ENCODE data around the gene TTC9.

Gene TTC9

GRCh38 chr14:70697701-70698100 is 56.0 kb downstream of the TTC9 start:
- Histone ChIP-seq H3K4me3 (ENCODE audit: insufficient read depth, low read length, poor library complexity, severe bottlenecking) (no peak overlapping the region), H3K27me3 (ENCODE audit: low read length) (no peaks in the 10 kb centered on the region), H3K9ac (ENCODE audit: low read length) (no peak overlapping the region), H3K9me2 (replicated peaks; ENCODE audit: insufficient read depth, low read length) (no peaks in the 10 kb centered on the region), H3K27ac (ENCODE audit: low read depth, low read length) (no peak overlapping the region), H4K20me1 (ENCODE audit: low read depth, low read length) (no peaks in the 10 kb centered on the region), H3F3A (ENCODE audit: insufficient read depth) (no peaks in the 10 kb centered on the region), H3K79me2 (ENCODE audit: insufficient read depth, low read length) (no peaks in the 10 kb centered on the region), H3K36me3 (ENCODE audit: low read length) (no peaks in the 10 kb centered on the region), H2AFZ (ENCODE audit: low read depth, low read length, severe bottlenecking) (no peak overlapping the region), H3K4me2 (ENCODE audit: low read depth, low read length, poor library complexity, severe bottlenecking) (no peak overlapping the region), H3K9me3 (ENCODE audit: insufficient read depth, low read length) (no peaks in the 10 kb centered on the region)
- TF ChIP-seq CTCF (IDR thresholded peaks at IDR 0.05; ENCODE audit: insufficient read depth, low read length, poor library complexity, severe bottlenecking) (no peak), EZH2phosphoT487 (conservative IDR thresholded peaks at IDR 0.05; ENCODE audit: low read length) (no peak)

- Histone ChIP-seq H3K27ac (ENCODE audit: low read depth, low read length) (no peak overlapping the region), H3K4me3 (ENCODE audit: insufficient read depth, low read length, poor library complexity, severe bottlenecking) (no peak overlapping the region), H3K4me2 (ENCODE audit: low read depth, low read length, poor library complexity, severe bottlenecking) (no peak overlapping the region), H3K27me3 (ENCODE audit: low read length) (no peaks in the 10 kb centered on the region), H3K9me3 (ENCODE audit: insufficient read depth, low read length) (no peaks in the 10 kb centered on the region), H2AFZ (ENCODE audit: low read depth, low read length, severe bottlenecking) (no peak overlapping the region), H3K9ac (ENCODE audit: low read length) (no peak overlapping the region), H4K20me1 (ENCODE audit: low read depth, low read length) (no peaks in the 10 kb centered on the region), H3K36me3 (ENCODE audit: low read length) (no peaks in the 10 kb centered on the region), H3K9me2 (replicated peaks; ENCODE audit: insufficient read depth, low read length) (no peaks in the 10 kb centered on the region), H3K79me2 (ENCODE audit: insufficient read depth, low read length) (no peaks in the 10 kb centered on the region), H3F3A (ENCODE audit: insufficient read depth) (no peaks in the 10 kb centered on the region)
- TF ChIP-seq CTCF (IDR thresholded peaks at IDR 0.05; ENCODE audit: insufficient read depth, low read length, poor library complexity, severe bottlenecking) (no peak), EZH2phosphoT487 (conservative IDR thresholded peaks at IDR 0.05; ENCODE audit: low read length) (no peak)
Measured at GRCh38 chr14:70698288-70698687, 56.6 kb downstream of the TTC9 start.

- Histone ChIP-seq H3K79me2 (ENCODE audit: insufficient read depth, low read length) (no peaks in the 10 kb centered on the region), H3K9me3 (ENCODE audit: insufficient read depth, low read length) (no peaks in the 10 kb centered on the region), H3K4me3 (ENCODE audit: insufficient read depth, low read length, poor library complexity, severe bottlenecking) (no peak overlapping the region), H2AFZ (ENCODE audit: low read depth, low read length, severe bottlenecking) (no peak overlapping the region), H3K27ac (ENCODE audit: low read depth, low read length) (no peak overlapping the region), H3K9ac (ENCODE audit: low read length) (no peak overlapping the region), H4K20me1 (ENCODE audit: low read depth, low read length) (no peaks in the 10 kb centered on the region), H3F3A (ENCODE audit: insufficient read depth) (no peaks in the 10 kb centered on the region), H3K36me3 (ENCODE audit: low read length) (no peaks in the 10 kb centered on the region), H3K27me3 (ENCODE audit: low read length) (no peaks in the 10 kb centered on the region), H3K4me2 (ENCODE audit: low read depth, low read length, poor library complexity, severe bottlenecking) (no peak overlapping the region), H3K9me2 (replicated peaks; ENCODE audit: insufficient read depth, low read length) (no peaks in the 10 kb centered on the region)
- TF ChIP-seq CTCF (IDR thresholded peaks at IDR 0.05; ENCODE audit: insufficient read depth, low read length, poor library complexity, severe bottlenecking) (no peak), EZH2phosphoT487 (conservative IDR thresholded peaks at IDR 0.05; ENCODE audit: low read length) (no peak)
Measured at GRCh38 chr14:70699646-70700045, 57.9 kb downstream of the TTC9 start.
